H54 (cell line): ENCODE data around the gene BAHCC1.

Experiments
- DNase-seq: peaks from one replicate; pipeline ENCODE4 v3.0.0; 2011; ENCODE audit warnings: low spot score, mixed read lengths; ENCODE audit not compliant: insufficient read length
- FAIRE-seq: peaks from 3 replicates; lab custom pipeline; 2011; peaks lifted over from hg19 to GRCh38; lab: Jason Lieb, UNC
- POLR2A ChIP-seq: IDR thresholded peaks from 2 replicates; pipeline ENCODE4 v1.6.1; 2011; ENCODE audit warnings: low read depth, mild to moderate bottlenecking, low read length

BAHCC1 gene

DNA sequence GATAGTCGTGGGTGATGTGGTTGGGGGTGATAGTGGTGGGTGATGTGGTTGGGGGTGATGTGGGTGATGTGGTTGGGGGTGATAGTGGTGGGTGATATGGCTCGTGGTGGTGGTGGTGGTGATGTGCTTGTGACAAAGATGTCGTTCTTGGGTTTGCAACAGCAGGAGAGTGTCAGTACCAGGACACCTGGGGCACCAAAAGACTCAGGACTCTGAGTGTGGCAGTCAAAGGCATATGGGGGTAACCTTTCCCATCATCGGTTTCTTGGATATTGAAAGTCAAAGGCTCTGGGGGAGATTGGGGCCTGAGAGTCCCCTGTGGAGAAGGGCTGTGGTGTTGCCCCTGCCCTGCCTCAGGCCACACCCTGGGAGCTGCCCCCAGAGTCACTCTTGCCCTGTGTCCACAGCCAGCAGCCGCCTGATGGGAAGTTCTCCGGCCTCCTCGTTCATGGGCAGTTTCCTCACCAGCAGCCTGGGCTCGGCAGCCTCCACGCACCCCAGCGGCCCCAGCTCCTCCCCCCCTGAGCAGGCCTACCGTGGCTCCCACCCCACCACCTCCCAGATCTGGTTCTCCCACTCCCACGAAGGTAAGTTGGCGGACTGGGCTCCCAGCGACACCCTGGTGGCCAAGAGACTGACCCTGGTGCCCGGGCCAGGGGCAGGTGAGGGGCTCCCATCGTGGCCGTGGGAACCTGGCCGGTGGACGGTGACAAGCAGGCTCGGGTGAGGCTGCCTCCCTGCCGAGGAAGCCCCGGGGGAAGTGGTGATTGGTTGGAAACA is 31.3 kb downstream of the BAHCC1 start:
- no peak for FAIRE-seq
- no peak for DNase-seq
- TF ChIP-seq POLR2A, result no peak

DNA sequence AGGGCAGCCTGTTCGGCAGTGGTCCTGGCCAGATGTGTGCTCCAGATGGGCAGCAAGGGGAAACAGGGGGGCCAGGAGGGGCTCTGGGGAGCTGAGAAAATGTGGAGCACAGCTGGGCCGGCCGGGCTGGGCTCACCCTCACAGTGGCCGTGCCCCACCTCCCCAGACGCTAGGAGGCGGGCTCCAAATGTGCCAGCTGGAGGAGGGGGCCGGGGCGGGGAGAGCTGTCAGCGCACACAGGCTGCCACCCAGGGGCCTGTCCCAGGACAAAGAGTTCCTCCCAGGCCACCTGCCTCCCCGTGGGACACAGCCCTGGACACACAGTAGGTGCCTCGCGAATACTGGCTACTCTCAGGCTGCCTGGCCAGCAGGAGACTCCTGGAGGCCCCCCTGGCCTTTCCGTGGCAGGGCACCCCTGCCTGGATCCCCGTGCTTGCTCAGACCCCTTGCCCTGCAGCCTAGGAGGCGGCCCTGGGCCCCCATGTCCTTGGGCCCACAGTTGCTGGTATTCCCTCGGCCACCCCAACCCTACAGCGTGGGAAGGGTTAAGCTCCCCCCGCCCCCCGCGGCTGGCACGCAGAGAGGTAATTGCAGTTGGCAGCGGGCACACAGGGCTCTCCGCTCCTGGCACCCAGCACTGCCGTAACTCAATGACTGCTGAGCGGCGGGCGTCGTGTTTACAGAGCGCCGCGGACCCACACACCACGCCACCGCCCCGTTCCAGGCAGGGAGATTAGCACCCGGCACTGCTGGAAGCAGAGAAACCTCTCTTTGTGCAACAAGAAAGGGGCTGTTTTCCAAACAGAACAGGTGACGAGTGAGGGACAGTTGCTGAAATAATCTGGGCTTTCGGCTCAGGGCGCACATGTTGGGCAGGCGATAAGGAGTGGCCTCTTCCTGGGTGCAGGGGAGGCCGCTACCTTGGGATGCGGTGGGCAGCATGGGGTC is 32.2 kb downstream of the BAHCC1 start:
- no peak for FAIRE-seq

DNA sequence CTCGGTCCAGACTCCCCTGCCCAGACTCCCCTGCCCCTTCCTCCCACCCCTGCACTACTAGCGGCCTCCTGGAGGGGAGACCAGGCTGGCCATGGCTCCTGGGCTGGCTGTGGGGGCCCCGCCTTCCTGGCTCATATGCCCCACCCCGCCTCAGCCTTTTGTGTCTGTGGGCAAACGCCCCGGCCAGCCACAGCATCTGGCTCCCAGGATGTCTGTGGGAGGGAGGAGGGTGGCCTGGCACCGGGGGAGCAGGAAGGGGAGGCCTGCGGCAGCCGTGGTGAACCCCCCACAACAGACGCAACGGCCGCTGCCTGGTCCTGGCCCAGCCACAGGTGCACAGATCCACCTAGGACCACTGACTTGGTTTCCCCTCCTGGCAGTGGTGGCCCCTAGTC is 32.9 kb downstream of the BAHCC1 start:
- FAIRE-seq (no peak), DNase-seq (peak; percentile 67)

More for the DNA sequence above, 32.2 kb downstream of the BAHCC1 start:
- DNase-seq, result no peak
- no peak for TF ChIP-seq POLR2A

DNA sequence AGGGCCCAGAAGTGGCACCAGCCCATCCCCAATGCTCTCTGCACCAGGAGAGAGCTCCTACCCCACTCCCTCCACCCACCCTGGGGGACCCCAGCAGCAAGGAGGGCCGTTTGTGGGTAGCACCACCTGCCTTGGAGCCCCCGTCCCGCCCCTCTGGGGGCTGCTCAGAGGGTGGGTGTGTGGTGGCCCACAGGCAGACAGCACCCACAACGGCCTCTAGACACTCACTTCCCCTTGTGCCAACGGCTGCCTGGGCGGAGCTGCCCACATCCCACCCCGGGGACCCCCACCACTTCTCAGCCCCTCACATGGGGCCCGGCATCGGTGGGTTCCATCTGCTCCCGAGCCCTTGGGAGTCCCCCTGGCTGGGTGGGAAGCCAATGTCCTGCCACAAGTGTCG is 33.3 kb downstream of the BAHCC1 start:
- FAIRE-seq (no peak), DNase-seq (no peak)
- TF ChIP-seq POLR2A, result no peak

More for the DNA sequence above, 32.9 kb downstream of the BAHCC1 start:
- TF ChIP-seq POLR2A, result no peak

DNA sequence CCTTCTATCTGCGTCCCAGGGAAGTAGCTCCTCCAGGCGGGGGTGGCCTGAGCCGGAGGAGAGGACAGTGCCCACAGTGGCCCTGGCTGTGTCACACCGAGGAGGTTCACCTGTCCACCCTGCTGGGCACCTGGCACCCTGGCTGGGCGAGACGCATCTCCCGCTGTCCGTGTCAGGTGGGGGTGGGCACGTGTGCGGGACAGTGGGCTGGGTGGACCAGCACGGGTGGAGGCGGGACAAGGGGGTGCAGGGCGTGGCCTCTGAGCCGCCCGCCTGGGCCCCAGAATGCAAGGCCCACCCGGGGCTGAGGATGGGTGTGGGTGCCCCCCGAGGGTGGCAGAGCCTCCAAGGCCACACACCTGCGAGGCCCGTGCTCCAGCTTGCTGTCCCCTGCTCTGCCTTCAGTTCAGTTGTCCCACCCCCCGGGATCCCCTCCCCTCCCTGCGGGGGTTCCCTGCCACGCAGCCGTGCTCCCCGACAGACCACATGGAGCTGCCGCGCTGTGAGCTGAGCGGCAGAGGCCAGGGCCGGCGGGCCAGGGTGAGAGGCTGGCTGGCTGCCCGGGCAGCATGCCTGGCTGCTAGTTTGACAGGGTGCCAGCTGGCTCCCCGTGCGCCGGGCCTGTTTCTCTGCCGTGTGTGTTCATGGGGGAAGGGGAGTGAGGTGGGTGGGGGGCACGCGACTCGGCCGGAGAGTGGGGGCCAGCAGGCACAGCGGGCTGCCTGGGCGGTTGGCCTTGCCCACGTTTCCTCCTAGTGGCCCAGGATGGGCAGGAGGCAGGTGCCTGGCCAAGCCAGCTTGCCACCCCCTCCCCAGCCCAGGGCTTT is 33.9 kb downstream of the BAHCC1 start:
- DNase-seq (peak; percentile 89), FAIRE-seq (no peak)
- no peak for TF ChIP-seq POLR2A

DNA sequence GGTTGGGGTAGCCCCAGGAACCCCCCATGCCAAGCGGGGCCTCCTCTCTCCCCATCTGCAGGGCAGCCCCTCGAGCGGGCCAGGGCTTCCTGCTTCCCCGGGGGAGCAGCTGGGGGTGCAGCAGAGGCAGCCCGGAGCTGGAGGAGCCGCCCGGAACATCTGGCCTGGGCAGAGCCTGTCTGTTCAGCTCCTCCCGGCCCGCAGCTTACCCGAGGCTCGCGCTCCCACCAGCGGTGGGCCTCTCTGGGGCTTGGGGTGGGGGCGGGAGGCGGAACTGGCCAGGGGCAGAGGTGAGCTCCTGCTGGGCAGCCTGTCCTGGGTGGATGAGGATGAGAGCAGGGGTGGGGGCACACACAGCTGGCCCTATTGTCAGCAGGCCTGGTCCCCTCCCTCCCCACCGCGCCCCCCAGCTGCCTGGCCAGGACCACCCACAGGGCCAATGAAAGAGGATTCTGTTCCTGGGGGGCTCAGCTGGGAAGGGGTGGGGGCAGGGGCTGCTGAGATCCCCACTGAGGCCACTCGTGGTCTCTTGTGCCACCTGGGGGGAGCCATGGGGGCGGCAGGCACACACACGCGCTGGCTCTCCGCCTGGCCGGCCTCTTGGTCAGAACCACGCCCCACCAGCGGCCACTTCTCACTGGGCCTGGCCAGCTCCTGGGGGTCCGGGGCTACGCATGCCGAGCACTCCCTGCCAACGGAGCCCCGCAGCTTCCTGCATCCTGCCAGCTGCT is 34.7 kb downstream of the BAHCC1 start:
- FAIRE-seq, result no peak
- no peak for TF ChIP-seq POLR2A
- DNase-seq, result no peak

DNA sequence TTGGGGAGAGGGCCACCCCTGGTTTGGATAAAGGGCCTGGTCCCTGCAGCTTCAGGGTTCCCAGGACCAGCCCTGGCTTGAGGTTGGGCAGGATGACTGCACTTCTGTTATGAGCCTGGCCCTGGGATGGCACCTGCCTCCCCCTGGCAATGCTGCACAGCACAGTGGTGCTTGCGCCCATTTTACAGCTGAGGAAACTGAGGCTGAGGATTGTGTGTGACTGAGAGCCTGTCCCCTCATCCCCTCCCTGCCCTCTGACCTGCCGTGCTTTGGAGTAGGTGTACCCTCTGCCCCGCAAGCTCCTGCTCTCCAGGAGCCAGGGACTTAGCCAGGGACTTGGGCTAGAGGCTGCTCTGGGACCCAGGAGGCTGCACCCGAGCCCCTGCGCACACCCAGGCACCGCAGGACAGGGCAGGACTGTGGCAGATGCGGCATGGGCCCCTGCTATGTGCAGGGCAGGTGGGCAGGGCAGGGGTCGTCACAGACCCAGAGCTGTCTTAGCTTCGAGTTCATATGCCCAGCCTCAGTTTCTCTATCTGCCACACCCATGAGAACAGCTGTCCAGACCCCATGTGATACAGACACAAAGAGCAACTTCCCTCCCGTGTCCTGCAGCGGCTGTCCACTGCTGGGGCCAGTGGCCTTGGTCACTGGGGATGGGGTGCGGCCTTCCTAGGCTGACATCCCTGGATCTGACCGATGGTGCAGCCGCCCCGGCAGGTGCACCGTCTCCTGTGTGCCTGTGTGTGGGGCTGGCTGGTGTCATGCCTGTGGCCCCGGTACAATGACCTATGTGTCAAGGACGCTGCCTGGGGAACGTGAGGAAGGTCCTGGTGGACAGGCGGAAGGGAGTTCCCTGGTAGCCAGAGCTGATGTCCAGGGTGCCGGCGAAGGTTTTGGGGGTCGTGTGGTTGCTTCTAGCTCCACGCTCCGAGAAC is 36.6 kb downstream of the BAHCC1 start:
- FAIRE-seq, result no peak
- DNase-seq, result no peak
- no peak for TF ChIP-seq POLR2A

DNA sequence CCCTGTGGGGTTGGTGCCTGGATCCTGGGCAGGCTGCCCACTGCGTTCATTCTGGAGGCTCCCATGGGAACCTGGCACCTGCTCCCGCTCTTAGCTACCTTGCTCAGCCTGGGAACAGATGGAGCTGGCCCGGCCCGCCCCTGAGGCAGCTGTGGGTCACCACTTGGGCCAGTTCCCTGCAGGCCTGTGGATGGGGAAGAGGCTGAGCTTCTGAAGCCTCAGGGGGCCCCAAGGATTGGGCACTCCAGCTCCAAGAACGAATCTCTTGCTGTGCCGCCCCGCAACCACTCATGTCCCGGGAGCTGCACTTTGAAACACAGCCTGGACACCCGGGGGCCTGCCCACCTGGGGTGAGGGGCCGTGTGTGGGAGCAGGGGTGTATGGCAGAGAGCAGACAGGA is 37.7 kb downstream of the BAHCC1 start:
- no peak for TF ChIP-seq POLR2A
- FAIRE-seq (no peak), DNase-seq (peak; percentile 32)

DNA sequence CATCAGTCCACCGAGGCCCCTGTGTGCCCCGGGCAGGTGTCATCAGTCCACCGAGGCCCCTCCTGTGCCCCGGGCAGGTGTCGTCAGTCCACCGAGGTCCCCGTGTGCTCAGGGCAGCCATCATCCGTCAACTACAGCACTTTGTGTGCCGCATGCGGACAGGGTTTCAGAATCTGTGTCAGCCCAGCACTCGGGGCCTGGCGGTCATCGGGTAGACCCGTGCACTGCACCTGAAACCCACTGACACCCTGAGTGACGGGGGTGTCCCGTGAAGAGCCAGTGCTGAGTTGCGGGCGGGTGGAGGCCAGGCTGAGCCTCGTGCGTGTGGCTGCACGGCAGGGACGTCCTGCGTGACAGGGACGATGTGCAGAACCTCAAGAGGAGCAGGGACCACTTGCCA is 38.4 kb downstream of the BAHCC1 start:
- TF ChIP-seq POLR2A, result no peak
- no peak for FAIRE-seq

DNA sequence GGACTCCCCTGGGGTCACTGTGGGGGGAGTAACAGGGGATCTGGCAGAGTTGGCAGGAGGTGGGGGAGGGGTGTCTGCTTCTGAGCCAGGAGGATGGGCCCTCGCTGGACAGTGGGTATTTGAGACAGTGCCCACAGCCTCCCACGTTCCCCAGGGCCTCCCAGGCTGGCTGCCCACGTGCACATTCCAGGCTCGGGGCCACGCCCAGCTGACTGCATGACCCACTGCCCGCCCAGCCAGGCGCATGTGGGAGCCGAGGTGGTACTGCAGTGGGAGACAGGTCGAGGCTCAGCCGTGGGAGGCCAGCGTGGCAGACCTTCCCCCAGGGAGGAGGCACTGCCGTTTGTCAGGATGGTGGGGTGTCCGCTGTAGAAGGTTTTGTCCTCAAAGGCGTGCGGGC is 38.8 kb downstream of the BAHCC1 start:
- TF ChIP-seq POLR2A, result no peak
- no peak for FAIRE-seq
- DNase-seq, result peak; percentile 51

More for the DNA sequence above, 38.4 kb downstream of the BAHCC1 start:
- no peak for DNase-seq

DNA sequence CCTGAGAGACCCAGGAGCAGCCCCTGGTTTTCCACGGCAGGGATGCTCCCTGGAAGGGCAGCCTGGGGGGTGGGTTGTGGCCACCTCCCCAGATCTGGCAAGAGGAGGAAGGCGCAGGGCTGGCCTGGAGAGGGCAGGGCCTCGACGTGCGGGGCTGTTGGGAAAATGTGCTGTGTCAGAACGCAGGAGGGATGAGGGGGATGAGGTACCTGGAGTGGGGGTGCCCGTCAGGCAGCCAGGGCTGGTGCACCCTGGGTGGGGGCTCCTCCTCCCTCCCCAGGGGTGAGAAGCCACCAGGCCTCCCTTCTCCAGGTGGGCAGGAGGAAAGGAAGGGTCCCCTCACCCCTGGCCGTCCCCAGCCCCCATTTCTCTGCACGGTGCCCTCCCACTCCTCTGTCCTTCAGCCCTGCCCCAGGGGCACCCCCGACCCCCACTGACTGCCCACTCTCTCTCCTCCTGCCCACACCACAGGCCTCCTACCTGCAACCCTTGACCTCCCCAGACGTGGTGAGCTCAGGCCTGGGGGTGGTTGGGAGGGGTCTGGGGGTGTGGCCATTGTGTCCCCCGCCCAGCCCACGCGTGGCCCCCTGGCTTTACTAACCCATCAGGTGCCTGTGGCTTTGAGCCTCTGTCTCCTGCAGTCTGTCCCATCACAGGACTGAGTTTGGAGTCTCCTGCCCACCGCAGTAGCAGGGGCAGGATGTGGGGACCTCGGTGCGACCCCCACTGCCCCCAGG is 39.6 kb downstream of the BAHCC1 start:
- DNase-seq (no peak), FAIRE-seq (no peak)
- TF ChIP-seq POLR2A, result no peak
